ELF-1 (cell line): ENCODE data around the gene CYP27B1.

Source experiments
- DNase-seq: peaks from one replicate; pipeline ENCODE4 v3.0.0-alpha.2; 2016; ENCODE audit warnings: low read depth, low spot score

Gene CYP27B1

DNA sequence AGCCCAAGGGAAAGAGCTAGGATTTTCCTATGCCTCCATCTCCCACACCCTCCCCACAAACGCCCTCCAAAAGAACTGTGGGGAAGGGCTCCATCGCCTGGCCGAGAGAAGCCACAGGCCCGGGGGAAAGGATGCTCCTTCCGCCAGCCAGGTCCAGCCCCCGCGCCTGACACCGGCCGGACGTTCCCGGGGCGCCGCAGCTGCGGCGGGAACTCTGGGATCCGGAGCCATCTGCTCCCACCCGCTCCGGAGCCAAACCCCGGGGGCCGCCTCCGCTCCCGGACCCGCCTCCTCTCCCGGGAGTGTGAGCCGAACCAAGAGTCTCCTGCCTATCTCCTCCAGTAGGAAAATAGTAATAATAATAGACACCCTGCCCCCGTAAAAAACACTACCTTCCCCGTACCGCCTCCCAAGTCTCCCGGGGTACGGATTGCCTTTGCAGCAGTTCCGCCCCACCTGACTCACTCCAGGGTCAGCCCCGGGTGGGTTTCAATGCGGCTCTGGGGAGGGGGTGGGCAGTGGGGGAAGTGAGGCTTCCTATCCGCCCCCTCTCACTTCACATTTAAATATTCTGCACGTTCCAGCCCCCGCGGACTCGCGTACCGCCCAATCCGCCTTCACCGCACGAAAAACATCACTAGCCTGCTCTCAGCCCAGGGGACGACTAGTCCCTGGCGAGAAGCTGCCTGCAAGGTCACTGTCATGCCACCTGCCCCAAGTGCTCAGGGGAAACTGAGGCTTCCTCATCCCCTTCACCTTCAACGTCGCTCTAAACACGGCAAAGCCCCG lies 30.7 kb downstream of the CYP27B1 start:
- DNase-seq, result peak; percentile 67

DNA sequence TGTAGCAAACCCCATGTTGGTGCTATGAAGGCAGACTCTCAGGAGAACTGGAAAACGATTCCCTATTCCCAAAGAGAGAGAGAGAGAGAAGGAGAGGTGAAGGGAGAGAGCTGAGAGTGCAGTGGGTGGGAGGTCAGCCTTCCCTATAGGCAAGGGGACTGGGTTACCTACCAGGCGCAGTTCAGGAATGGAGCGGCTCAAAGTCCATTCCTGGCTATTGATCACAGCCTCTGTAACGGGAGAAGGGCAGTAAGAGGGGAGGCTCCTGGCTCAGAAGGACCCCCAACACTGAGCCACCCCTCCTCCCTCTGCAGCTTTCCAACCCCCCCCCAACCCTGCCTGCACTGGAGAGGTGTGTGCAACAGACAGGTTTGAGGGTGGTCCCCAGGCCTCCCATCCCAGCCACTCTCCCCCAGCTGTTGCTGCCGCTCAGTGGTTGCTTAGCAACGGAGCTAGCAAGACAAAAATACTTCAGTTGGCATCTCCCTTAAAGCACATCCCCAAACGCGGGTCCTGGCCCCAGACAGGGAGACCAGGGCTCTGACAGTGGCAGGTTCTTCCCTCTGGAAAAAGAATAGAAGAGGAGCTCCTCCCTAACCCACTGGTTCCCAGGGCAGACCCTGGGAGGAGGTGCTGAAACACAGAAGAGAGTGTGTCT lies 31.6 kb downstream of the CYP27B1 start:
- no peak for DNase-seq

DNA sequence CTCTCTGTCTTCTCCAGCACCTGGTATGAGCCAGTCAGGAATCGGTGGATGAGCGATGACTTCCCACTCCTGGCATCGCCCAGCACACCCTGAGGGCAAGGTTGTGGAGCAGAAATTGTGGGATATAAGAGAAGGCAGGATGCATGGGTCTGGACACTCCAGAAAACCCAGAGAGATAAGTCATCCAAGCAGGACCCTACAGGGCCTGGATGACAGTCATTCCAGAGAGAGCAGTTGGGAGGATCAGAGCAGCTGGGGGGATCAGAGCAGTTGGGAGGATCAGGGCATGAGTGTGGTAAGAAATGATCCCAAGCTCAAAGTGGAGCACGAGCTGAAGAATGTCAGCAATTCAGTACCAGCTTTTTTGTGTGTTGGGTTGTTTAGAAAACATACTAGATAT lies 32.3 kb downstream of the CYP27B1 start:
- no peak for DNase-seq

DNA sequence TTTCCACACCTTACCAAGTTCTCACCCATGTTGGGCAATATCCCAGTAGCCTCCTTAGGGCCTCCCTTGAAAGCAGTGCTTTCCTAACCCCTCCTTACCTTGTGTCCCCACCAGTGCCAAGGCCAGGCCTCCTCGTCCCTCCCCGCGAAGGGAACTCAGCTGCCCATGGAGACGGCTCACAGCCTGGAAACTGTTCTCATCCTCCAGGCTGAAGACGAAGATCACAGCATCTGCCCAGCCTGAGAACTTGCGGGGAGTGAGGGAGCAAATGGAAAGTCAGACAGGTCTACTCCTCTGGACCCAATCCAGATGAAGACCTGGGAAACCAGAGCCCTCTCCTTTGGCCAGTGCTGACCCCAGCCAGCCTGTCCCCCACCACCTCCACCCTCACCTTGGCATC lies 33.0 kb downstream of the CYP27B1 start:
- DNase-seq, result no peak

DNA sequence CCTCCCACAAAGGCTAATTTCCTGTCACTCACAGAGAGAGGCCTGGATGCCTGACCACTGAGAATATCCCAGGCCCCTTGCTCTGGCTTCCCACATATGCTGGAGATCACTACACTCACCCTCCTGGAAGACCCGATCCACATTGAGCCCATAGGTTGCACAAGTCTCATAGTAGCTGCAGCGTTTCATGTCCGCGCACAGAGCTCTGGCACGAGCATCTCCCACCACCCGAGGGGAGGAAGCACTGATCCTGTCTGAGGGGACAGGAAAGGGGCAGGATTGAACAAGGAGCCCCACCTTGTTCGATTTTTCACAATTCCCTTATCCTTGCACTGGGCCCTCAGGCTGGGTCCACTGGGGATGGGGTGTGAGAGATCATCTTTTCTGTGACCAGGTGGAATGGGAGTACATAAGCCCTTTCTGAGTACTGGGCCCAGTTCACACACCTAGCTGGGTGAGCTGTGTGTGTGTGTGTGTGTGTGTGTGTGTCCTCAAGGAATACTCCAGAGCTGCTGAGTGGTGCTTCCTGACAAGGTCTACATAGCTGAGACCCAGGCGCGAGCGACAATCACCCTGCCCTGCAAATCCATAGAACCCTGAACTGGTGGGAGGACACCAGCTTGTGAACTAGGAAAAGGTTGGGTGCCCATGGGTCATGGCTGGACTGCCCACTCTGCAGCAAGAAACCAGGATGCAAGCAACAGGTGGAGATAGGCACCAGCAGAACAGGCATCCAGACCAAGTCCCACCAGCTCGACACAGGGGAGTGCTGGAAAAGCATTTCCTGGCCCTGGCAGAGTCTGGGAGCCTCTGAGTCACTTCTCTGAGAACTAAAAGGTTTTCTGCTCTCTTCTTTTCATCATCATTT lies 33.9 kb downstream of the CYP27B1 start:
- no peak for DNase-seq

DNA sequence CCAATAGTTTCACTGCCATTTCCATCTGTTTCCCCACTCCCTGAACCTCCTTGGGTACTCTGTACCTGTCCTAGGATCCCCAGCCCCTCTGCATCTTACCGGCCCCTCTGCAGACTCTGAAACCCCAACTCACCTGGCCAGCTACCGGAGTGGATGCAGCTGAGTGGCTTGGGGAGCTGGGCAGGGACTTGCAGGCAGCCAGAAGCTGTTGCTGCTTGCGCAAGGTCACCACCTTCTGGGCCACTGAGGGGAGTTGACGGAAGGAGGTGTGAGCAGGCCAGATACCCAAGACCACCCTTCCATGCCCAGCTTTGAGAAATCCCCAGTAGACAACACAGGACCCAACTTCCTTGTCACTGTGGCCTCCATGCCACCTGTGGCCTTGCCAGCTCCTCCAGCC lies 34.6 kb downstream of the CYP27B1 start:
- DNase-seq, result no peak

DNA sequence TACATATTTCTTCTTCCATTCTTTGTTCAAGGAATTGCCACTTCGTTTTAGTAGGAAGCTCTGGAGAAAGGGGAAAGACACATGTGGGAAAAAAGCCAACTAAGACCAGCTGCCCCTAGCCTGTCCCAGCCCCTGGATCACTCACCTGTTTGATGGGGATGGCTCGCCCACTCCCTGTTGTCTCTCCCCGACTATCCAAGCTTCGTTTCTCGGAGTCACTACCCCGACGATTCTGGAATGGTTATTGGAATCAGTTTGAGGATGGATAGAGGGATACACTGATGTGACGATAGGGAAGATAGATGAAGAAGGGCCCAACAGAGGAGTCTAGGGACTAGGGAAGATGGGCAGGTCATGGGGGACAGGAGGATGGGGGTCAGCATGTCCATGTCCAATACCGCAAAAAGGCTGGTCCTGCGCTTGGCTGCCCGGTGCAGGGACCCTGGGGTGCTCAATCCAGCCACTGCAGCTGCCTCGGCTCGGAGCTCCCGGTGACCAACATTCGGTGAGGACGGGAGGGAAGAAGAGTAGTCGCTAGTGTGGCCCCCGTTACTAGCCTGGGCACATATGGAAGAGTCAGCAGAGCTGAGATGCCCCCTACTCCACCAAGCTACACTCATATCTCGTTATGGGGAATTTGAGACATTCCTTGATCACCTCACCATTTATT lies 35.3 kb downstream of the CYP27B1 start:
- no peak for DNase-seq

DNA sequence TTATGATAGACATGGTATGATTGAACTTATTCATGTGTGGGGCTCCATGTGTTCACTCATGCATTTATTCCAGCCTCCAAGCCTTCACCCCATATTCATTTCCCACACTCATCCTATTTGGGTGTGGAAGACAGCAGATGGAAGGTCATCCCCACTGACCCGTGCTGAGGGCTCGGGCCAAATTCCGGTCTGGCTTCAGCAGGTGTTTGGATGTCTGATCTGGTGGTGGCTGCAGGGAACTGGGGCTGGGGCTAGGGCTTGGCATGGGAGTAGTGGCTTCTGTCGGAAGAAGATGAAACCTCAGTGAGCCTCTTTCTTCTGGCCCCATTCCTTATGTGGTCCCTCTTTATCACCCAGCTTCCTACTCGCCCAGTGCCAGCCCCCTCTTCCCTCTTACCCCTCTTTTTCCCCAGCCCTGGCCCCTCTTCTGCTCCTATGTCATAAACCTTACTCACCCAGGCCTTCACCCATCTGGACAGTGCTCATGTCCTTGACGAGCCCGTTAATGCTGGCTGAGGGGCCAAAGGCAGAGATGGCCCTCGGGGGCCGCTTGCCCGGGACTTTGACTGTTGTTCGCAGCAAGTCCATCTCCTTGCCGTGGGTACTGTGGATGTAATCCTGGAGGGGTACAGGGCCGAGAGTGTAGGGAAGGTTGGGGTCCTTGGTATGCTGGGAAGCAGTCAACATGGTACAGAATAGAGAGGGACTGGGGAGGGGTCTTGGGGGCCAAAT lies 36.4 kb downstream of the CYP27B1 start:
- no peak for DNase-seq

DNA sequence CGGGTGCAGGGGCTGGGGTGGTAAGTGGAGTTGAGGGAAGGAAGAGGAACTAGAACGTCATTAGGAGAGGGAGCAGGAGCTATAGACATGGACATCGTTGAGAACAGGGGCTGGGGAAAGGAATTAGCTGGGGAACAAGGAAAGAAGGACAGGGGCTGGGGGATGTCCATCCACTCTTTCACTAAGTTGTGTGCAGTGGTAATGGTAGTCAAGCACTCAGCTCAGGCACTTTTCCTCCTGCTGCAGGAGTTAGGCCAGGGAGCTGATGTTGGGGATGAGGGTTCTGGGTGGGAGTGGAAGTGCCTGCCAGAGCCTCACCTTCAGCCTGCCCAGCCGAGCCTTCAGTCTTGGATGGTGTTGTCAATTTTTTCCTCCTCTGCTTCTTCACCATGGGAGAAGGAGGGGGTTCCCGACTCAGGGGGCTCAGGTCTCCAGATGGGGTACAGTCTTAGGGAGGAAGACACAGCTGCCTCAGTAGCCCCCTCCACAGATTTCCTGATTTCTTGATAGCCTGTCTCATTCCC lies 37.5 kb downstream of the CYP27B1 start:
- DNase-seq, result no peak

DNA sequence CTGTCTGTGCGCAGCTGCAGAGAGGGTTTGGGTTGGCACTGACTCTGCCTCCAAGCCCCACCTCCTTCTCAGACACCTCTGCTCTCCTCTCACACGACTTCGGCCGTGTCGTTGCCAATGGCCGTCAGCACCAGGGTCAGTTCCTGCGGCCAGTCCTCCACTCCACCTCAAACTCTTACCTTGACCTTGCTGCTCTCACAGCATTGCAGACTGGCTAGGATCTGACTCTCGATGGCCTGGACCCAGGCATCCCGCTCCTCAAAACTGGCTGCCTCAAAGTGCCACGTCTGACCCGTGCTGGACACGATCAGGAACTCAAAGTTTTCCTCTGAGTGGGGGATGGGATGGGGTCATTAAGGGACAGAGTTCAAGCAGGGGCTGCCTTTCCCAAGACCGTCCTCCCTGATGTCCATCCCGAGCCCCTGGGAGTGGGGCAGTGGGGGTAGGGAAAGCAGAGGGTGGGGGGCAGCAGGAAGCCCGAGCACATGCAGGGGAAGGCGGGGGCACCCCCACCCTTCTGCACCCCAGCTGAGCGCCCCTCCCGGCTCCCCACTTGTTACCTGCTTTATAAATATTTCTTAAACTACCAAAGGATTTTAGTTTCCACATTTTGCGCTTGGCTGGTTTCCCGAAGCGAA lies 39.0 kb downstream of the CYP27B1 start:
- DNase-seq, result peak; percentile 75

DNA sequence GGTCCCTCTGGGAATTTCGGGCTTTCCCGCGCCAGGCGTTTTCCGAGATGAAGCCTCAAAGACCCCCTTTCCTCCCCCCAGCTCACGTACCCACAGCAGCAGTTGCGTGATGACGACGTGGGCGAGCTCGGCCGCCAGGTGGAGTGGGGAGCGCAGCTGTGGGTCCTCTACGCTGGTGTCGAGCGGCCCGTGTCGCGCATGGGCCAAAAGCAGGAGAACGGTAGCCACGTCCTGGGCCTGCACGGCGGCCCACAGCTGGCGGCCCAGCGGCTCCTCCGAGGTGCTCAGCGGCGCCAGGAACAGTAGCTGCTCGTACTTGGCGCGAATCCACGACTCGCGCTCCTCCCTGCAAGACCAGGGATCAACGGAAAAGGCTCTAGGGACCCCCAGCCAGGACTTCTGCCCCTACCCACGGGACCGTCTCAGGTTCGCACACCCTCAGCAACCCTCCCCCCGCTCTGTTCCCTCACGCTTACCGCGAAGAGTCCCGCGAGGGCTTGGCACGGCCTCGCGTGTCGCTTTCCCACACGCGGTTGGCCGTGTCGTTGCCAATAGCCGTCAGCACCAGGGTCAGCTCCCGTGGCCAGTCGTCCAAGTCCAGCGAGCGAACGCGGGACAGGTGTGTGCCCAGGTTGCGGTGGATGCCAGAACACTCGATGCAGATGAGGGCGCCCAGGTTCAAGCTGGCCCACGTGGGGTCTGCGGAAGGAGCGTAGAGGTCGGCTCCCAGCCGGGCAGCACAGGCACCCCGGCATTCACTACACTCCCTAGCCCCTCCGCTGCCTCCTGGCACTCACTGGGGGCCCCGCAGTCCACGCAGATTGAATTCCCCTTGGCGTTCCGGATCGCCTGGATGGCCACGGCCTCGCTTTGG lies 39.8 kb downstream of the CYP27B1 start:
- peak; percentile 11 for DNase-seq

DNA sequence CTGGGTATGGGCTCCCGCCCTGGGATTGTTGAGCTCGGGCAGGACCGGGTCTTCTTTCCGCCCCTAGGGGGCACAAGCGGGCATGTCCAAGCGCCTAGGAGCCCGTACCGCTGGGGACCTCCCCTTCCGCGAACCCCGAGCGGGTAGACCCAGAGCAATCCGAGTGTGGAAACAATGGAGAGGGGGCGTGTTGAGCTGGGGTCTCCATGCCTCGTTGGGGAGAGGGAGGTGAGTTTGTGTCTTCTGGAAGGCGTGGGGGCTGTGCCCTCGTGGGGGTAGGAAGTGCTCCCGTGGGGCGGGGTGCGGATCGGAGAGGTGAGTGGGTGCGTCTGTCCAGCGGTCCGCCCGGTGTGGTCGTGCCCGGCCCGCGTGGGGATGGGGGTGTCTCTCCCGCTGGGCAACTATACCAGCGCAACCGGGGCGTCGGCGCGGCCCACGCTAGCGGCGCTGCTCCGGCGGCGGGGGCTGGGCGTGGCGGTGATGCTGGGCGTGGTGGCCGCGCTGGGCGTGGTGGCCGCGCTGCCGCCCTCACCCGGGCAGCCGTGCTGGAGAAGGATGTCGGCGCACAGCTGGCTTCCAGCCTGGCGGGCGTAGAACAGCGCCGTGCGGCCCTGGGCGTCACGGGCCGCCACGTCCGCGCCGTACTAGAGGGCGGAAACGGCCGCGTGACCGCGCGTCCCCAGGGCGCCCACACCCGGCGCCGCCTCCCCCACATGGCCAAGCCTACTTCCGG lies 40.6 kb downstream of the CYP27B1 start:
- peak; percentile 83 for DNase-seq

DNA sequence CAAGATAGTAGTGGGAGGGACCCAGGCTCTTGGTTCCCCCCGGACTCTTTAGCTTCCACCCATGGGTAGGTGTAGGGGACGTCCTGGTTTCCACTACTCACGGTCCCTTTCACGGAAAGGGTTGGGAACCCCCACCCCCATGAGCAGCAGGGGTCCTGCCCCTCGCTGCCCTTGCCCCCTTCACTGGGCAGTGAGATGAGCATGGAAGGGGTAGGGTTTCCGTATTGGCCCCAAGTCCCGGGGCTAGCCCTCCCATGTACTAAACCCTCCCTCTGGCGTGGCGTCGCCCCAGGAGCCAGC lies 41.1 kb downstream of the CYP27B1 start:
- no peak for DNase-seq

DNA sequence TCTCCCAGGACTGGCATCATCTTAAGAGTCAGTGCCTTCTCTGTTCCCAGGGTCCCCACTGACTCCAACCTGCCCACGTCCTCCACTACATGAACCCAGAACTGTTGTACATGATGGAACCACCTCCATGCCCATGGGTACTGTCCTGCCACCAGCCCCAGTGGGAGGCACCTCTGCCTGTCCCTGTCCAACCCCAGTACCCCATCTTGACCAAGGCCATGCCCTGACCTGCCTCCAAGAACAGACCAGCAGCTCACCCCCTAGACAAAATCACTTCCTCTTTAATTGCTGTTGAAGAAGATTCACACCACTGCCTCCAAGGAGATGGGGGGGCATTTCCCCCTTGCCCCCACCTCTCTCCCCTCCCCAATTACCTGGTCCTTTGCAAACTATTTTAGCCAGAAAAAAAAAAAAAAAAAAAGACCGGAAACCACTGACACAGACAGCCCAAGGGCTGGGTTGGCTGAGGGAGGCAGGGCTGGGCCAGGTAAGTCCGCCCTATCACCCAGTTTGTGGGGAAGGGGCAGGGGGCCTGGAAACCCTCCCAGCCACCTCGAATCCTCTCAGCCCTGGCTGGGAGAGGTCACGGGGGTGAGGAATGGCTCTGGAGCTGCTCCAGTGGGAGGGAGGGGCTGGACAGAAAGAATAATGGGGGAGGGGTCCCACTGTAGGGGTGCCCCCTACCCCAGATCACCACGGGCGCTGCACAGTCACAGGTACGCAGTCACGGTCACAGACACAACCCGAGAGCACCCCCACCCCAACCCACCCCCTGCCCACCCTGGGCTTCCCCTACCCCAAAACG lies 41.7 kb downstream of the CYP27B1 start:
- DNase-seq, result no peak

DNA sequence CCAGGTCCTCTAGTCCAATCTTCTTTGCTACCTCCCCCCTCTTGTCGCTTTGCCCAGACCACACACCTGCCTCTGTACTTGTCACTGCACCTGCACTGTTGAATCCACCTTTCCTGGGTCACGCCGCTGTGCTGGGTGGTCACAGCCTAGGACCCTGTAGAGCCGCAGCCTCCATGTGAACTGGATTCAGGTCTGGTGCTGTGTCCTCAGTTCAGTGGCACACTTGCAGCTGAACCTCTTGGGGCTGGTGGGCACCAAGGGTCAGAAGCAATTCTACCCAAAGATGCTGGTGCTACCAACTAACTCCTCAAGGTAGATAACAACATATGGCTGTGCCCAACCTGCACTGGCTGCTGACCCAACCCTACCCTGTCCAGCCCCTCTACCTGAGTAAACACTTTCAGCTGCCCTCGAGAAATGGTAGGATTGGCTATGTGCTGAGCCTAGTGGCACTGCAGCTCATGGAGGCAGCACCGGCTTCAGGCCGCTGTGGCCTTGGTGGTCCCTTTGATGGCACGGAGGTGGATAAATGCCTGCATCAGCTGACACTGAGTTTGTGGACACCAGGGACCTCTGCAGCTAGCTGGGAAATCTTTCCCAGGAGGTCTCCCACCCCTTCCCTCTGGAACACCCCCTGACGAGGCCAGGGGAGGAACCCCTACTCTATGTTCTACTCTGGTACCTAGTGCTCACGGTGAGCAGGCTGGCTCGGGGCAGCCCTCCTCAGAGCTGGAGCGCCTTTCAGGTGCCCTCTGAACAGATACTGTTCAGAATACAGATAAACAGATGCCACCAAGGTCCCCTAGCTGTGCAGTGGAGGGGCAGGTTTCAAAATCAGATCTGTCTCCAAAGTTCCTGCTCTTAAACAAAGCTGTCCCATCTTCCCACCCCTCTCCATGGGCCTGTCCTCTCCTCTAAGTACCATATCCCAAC lies 42.6 kb downstream of the CYP27B1 start:
- DNase-seq, result no peak

DNA sequence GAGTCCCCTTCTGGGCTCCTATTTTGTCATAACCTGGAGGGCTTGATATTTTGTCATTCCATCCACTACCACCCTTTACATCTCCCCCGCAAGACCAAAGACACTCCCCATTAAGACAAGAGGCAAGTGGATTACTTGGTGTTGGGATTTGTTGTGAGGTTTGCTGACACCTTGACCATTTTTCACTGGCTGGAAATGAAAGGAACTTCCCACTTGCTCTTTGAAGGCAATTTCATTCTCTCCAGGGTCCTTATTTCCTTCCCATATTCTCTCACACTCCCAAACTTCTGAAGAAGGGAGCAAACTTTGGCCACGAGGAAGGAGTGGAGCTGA lies 43.3 kb downstream of the CYP27B1 start:
- no peak for DNase-seq
